ENCODE results near the gene ZNF532.

- TF ChIP-seq POLR2A (IDR thresholded peaks at IDR 0.05; ENCODE audit: low read depth, low read length), result no peak
- TF ChIP-seq CTCF (IDR thresholded peaks at IDR 0.05; ENCODE audit: extremely low read depth in 1 of 2, insufficient read depth in 1 of 2, low read depth in 1 of 2, low read length in 2 of 2), result no peak
- TF ChIP-seq EZH2 (IDR thresholded peaks at IDR 0.05; ENCODE audit: borderline replicate concordance, low read depth, low read length, severe bottlenecking), result no peak
- no peak for TF ChIP-seq JUN (IDR thresholded peaks at IDR 0.05; ENCODE audit: borderline replicate concordance, insufficient read depth, insufficient read length, low read depth)
These were observed 95.8 kb downstream of the ZNF532 start for GRCh38 chr18:58960508-58960907.
